AG09319 (cell line): ENCODE measurements around the gene WNT9A.

Experiments used
- DNase-seq: peaks from one replicate; pipeline ENCODE4 v3.0.0-alpha.2; 2010; ENCODE audit warnings: low read depth; ENCODE audit errors: extremely low read depth
- TF ChIP-seq, protein P1 (sequence below): IDR thresholded peaks from 2 replicates; pipeline ENCODE4 v1.5.1; 2011; ENCODE audit warnings: low read depth, mild to moderate bottlenecking, inconsistent platforms, low read length, moderate library complexity

Gene WNT9A

DNA sequence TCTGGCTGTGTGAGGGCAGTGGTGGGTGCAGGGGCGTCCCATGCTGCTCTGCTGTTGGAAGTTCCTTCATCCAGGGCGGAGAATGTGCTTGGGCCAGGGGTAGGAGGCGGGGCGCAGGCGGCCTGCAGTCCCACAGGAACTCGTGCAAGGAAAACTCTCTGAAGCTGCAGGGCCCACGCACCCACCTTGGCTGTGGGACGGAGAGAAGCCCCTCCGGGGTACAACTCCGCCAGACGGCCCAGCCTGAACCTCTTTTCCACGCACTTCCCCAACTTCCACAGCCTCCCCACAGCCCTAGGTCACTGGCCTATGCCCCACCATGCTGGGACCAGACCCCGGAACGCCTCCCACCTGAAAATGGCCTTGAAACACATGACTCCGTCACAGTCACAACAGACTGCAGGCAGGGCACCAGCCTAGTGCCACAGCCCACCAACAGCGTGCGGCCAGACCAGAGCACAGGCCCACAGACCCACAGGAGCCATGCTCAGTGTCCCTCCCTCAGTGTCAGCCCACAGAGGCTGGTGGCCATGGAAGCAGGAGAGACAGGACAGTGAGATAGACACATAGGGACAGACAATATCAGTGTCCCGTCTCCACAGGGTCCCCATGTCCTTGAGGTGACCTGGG, 47.8 kb downstream of the WNT9A start:
- no peak for DNase-seq
- TF ChIP-seq, protein P1, sequence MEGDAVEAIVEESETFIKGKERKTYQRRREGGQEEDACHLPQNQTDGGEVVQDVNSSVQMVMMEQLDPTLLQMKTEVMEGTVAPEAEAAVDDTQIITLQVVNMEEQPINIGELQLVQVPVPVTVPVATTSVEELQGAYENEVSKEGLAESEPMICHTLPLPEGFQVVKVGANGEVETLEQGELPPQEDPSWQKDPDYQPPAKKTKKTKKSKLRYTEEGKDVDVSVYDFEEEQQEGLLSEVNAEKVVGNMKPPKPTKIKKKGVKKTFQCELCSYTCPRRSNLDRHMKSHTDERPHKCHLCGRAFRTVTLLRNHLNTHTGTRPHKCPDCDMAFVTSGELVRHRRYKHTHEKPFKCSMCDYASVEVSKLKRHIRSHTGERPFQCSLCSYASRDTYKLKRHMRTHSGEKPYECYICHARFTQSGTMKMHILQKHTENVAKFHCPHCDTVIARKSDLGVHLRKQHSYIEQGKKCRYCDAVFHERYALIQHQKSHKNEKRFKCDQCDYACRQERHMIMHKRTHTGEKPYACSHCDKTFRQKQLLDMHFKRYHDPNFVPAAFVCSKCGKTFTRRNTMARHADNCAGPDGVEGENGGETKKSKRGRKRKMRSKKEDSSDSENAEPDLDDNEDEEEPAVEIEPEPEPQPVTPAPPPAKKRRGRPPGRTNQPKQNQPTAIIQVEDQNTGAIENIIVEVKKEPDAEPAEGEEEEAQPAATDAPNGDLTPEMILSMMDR, result no peak

DNA sequence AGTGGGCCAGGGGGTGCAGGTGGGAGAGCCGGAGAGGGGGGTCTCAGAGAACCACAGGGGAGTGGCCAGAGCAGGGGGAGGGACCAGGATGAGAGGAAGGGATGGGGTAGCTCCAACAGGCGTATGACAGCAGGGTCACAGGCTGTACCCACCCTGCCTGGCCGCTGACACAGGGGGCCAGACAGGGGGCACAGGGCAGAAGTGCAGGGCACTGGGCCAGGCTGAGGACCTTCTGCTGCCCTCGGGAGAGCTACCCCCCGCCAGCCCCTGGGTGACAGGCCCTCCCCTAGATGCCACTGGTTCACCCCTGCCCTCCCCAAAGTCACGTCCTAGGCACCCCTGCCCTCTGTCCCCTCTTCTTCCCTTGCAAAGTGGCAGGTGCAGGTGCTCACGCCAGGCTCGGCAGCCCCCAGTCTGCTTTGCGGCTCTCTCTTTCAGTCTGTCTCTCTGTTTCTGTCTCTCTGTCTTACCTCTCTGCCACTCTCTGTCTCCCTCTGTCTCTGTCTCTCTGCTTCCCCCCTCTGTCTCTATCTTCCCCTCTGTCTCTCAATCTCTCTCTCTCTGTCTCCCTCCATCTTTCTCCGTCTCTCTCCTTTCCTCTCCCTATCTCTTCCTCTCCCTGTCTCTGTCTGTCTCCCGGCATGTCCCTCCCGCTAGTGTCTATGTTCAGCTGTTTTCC, 48.5 kb downstream of the WNT9A start:
- no peak for DNase-seq
- TF ChIP-seq, protein P1, result no peak

DNA sequence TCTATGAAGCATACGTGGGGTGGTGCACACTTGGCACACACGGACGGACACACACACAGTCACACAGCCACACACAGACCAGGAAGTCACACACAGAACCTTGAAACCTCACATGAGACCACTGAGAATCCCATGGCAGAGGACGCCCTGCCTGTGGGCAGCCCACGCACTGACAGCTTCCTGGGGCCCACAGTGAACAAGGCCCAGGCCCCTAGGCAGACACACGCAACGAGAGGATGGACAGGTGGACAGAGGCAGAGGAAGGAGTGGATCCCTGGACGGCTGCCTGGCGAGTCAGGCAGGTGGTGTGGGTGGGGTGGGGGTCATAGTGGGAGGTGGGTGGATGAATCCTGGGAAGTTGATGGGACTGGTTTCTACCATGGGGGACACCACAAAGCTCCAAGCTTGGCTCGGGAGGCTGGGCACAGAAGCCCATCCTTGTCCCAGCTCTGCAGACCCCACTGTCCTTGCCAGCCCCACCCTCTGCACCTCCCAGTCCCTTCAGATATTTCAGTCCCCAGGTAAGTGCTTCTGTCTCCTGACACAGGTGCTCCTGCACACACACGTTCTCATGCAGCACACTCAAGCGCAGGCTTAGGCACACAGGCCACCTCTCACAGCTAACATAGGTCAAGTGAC, 49.1 kb downstream of the WNT9A start:
- TF ChIP-seq, protein P1, result no peak
- DNase-seq, result no peak

DNA sequence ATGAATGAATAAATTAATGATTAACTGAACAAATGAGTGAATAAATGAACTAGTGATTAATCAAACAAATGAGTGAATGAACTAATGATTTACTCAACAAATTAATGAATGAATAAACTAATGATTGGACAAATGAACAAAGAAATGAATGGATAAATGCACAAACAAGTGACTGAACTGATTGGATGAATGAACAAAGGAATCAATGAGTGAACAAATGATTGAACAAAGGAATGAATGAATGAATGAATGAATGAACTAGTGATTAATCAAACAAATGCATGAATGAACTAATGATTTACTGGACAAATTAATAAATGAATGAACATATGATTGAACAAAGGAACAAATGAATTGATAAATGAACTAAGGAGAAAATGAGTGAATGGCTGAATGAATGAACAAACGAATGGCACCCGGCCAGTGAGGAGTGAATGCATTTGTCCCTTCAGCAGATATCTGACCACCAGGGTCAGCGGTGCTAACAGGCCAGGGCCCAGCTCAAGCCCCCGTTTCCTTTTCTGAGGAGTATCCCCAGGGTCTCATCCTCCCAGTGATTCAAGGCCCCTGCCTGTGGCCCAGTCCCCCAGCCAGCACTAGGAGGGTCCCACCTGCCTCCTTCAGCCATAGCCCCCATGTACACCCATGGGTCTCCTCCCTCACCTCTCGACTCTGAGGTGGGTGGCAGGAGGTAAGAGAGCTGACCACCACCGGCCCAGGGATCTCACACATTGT, 49.9 kb downstream of the WNT9A start:
- no peak for DNase-seq
- TF ChIP-seq, protein P1, result no peak

DNA sequence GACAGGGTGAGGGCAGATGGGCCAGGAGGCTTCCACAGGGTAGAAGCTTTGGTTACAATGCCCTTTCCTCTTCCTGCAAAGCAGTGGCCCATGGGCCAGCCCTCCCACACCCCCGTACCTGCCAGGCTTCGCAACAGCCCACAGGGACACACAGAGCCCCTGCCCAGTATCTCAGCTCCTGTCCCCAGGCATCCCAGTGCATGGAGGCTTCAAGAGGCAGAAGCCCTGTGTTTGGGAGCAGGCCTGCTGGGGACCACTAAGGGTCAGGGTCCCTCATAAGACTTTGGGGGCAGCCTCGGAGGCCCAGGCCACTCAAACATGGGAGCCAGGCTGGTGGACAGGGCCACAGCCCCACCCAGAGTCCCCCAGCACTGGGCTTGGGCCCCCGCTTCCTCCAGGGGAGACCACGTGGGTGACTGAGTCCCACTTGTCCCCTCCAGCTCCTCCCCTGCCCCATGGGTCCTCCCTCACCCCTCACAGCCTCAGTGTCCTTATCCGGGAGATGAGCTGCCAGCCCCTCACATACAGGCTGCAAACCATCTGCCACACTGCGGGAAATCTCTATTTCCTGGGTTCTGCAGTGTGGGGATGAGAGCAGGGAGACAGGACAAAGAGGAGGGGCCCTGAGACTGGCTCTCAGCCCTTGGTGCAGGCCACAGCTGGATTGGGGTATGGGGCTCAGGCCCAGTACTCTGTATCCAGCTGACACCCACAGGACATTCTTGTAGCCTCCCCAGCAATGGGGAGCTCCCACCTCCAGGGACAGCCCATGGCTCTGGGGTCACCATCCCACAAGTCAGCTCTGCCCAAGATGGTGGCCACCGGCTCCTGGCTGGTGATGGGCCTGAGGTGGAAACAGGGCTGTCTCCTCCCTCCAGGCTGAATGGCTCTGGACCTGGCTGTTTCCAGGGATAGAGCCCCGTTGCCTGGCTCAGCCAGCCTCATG, 50.7 kb downstream of the WNT9A start:
- DNase-seq, result no peak
- TF ChIP-seq, protein P1, result no peak

DNA sequence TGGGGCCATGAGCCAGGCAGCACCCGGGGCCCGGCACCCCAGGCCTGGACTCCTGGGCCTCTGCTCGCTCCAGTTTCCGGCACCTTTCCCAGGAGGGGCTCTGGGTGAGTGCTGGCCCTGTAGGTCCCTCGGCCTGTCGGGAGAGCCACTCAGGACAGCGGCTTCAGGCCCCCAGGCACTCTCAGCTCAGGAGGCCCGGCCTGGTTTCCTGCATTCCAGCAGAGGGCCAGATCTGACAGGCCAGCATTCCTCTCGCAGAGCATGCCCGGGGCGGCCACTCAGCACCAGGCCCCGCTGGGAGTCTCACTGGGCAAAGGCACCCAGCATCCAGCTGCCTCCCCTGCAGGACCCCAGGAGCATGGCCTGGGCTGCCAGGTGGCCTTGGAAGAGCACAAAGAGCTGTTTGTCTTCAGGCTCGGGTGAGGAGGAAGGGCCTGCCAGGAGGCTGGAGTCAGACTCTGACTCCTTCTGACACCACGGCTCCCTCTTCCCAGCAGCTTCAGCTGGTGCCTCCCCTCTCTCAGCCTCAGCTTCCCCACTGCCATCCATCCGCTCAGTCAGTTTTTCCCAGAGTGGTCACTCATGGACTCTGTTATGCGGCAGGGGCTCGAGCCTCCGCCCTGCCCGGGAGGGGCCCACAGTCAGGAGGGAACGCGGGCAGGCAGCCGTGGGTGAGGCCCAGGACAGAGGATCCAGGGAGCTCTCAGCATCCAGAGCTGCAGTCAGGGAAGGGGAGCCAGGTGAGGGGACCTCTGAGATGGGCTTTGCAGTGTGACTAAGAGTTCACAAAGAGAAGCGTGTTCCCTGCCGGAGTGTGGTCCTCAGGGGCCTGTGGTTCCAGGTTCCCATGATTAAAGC, 51.7 kb downstream of the WNT9A start:
- TF ChIP-seq, protein P1, result no peak
- no peak for DNase-seq
